Measurements from ENCODE around the gene STX16. TPM values are rescaled to one million over a fixed set of nuclear protein-coding genes. Genes with fewer than 3 reads are reported as not detected.
A peak's percentile ranks its signal among the peaks of the same experiment; 100 is the strongest.

Gene STX16
- total and polyA plus RNA-seq, 9 of the 15 experiments (the other 6 are each of a cell fraction or from before 2014, with no cell fraction given): 4.4 to 43.5 (median 14.7) TPM

DNA sequence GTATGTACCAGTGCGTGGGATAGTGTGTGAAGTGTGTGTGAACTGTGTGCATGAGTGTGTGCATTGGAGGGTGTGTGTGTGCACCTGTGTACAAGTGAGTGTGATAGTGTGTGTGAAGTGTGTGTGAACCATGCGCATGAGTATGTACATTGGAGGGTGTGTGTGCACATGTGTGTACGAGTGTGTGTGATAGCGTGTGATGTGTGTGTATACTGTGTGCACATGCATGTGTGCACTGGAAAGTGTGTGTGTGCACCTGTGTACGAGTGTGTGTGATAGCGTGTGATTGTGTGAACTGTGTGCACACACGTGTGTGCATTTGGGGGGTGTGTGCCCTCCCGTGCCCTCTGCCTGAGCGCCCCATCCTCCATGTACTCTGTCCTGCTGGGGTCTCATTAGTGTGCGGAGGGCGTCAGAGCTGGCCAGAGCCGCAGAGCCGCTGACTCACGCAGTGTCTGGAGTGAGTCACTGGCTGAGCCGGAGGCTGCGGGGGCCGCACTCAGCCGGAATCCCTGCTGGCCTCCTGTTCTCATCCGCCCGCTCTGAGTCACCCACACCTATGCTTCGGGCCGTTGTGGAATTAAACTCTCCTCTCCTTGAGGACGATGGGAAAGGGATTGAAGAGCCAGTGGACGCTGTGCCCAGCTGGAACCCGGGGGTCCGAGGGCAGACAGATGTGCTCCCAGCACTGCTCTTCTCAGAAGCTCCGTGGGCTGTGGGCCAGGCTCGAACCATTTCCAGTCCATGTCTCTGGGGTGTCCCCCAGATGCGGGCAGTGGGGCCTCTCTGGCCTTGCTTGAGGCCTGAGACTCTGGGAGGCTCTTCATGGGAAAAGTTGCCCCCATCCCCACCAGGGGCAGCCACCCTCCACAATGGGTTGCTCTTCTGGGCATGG is 27.3 kb upstream of the STX16 start (continued):
- TF ChIP-seq FOXA3 (CRISPR knock-in tag; conservative IDR thresholded peaks at IDR 0.05 in 1 of 2, IDR thresholded peaks at IDR 0.05 in 1 of 2) (peak in 1 of 2 experiments; percentile 41; a peak in 1 of 4 replicates), CUX1 (CRISPR knock-in tag; IDR thresholded peaks at IDR 0.05) (no peak), SP1 (CRISPR knock-in tag; IDR thresholded peaks at IDR 0.05) (no peak), KAT8 (IDR thresholded peaks at IDR 0.05; ENCODE audit: low read depth) (no peak), L3MBTL2 (IDR thresholded peaks at IDR 0.05) (peak; percentile 90), HNRNPUL1 (IDR thresholded peaks at IDR 0.05; ENCODE audit: low read length) (no peak), NELFE (IDR thresholded peaks at IDR 0.05; ENCODE audit: insufficient read depth, insufficient read length) (no peak), TOE1 (IDR thresholded peaks at IDR 0.05; ENCODE audit: borderline replicate concordance) (no peak), TOE1 (CRISPR knock-in tag; IDR thresholded peaks at IDR 0.05; ENCODE audit: borderline replicate concordance, low read depth) (no peak), HIVEP1 (CRISPR knock-in tag; IDR thresholded peaks at IDR 0.05) (no peak), CREBBP (IDR thresholded peaks at IDR 0.05; ENCODE audit: low read depth, low read length) (no peak), UBTF (IDR thresholded peaks at IDR 0.05; ENCODE audit: borderline replicate concordance in 1 of 2, low read depth in 2 of 2, low read length in 2 of 2) (peak; percentile 56 to 86; a peak in 3 of 4 replicates), ETV1 (tag; conservative IDR thresholded peaks at IDR 0.05; ENCODE audit: low read depth) (peak; percentile 62; the same call in 1 of the 2 replicates)
- TF ChIP-seq, protein P1, sequence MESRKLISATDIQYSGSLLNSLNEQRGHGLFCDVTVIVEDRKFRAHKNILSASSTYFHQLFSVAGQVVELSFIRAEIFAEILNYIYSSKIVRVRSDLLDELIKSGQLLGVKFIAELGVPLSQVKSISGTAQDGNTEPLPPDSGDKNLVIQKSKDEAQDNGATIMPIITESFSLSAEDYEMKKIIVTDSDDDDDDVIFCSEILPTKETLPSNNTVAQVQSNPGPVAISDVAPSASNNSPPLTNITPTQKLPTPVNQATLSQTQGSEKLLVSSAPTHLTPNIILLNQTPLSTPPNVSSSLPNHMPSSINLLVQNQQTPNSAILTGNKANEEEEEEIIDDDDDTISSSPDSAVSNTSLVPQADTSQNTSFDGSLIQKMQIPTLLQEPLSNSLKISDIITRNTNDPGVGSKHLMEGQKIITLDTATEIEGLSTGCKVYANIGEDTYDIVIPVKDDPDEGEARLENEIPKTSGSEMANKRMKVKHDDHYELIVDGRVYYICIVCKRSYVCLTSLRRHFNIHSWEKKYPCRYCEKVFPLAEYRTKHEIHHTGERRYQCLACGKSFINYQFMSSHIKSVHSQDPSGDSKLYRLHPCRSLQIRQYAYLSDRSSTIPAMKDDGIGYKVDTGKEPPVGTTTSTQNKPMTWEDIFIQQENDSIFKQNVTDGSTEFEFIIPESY (CRISPR knock-in tag; IDR thresholded peaks at IDR 0.05): no peak
- TF ChIP-seq, protein P2, sequence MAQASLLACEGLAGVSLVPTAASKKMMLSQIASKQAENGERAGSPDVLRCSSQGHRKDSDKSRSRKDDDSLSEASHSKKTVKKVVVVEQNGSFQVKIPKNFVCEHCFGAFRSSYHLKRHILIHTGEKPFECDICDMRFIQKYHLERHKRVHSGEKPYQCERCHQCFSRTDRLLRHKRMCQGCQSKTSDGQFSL (CRISPR knock-in tag; IDR thresholded peaks at IDR 0.05): 0 out of 2 replicates have a peak, but pooled peaks have one; percentile 9
- TF ChIP-seq, protein P2 (tag; IDR thresholded peaks at IDR 0.05): no peak
